NCI-H2196 (cell line): Measurements from ENCODE around the gene HIC1.

Experiments
- DNase-seq: peaks from one replicate; lab custom pipeline; 2025; ENCODE audit not compliant: unreplicated experiment; lab: John Stamatoyannopoulos, UW

The HIC1 gene

DNA sequence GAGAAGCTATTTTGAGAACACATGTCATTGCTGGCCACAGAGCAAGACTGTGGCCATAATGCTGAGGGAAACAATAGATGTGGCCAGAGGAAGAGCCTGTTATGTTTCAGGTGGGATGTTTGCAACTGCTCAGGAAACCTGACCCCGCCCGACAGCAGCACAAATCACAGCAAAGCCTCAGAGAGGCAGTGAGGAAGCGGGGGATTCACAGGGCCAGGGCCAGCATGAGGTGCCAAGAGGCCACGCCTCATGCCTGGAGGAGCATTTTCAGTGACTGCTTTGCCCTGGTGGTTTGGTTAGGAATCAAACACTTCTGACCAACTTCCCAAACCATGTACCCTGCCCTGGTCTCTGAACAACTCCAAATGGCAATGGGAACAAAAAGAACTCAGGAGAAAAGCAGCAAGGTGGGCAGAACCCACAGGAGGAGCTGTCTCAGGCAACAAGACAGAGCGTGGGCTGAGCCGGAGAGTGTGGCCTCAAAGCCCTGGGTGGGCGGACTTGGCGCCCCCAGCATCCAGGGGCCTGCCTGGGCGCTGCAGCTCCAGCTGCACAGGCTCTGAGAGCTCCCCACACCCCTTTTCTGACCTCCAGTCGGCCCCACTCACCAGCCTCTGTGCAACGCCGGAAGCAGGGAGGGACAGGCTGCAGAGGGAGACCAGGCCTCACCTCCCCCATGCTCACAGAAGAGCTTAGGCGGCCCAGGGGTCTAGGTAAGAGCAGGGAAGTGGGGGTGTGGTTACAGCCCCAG, 20.6 kb downstream of the HIC1 start:
- DNase-seq: no peak

DNA sequence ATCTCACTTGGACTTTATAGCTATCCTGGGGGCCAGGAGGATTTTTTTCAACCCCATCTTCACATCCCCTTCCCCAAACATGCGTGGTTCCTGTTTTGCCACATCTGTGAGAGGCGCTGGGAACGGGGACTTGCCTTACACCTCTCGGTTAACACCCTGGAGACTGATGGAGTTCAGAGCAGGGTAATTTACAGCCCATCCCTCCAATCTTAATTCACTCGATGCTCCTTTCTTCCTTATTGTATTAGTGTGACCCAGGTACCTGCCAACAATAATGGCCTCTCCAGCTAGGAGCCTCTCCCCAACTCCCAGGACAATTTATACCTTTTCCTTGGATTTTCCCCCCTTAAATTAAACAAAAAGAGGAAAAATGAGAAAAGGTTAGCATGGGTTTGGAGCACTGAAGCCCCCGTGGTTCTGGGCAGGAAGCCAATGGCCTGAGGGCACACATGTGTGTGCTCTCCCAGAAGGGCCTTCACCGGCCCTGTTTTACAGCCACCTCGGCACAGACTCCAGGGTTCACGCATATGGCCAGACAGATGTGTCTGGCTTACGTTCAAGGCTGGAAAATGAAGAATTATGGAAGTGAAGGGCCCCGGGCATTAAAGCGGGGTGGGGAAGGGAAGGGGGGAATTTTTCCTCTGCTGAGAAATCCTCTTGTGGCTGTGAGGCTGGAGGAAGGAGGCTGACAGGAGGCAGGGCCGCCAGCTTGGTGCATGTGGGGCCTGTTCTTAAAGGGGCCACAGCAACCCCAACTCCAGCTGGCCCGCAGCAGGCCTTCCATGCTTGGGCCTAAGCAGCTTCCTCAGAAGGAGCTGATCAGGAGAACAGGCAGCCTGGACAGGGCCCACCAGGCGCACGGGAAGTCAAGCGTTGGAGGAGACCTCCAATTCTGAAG, 21.4 kb downstream of the HIC1 start:
- DNase-seq: no peak

DNA sequence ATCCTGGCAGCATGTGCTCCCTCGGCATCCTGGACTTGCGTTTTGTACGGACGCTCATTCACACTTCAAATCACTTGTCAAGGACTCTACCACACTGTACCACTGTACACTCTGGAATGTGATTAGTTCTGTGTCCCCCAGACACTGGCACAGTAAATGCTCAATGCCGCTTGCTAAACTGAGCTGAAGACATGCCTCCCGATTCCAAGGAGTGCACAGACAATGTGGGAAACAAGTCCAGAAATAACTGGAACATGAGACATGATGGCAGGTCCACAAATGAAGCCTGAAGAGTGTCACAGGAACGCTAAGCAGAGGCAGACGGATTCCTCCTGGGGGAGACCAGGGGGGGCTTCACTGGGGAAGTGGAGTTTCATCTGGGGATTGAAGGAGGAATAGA, 22.1 kb downstream of the HIC1 start:
- DNase-seq: no peak

DNA sequence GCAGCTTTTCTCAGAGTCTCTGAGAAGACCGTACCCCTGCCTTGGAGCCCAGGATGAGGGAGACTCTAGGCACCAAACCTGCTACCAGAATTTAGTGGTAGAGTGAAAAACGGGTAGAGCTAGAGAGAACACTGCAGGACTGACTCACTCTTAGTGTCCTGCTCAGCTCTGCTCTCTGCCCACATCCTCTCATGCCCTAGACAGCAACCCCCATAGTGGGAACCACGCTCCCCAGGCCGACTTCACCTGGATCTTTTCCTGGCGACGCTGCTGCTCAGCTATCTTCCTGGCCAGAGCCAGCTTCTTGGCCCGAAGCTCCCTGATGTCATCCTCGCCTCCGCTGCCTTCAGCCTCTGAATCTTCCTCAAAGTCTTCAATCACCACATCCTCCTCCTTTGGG, 26.7 kb downstream of the HIC1 start:
- no peak for DNase-seq

DNA sequence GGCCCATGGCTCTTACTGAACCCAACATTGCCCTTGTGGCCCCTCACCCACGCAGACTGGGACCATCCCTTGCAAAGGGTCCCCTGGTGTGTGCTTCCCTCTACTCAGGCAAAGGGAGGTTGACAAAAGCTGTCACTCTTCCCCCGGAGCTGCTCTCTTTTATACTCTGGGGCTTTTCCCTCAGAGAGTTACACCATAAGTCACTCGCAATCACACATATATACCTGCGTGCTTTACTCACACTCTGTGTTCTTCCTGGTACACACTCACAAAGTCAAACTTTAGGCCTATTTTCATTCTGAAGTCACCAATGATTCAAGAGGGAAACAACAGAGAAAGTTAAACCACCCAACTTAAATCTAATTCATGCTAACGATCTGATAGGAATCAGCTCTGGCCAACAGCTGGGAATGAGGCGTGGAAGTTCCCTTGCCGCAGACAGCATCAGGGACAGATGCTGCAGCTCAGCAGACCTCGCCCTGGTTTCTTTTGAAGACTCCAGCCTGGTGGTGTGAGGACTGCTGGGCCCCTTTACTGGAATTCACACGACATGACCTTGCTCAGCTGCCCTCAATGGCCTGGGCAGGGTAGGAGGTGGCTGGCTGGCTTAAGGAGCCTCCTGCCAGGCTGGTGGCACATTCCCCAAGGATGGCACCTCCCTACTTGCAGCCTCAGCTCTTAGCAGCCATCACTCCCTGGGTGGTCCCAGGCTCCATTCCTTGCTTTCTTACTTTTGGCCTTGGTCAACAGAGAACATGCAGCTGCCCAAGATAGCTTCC, 27.3 kb downstream of the HIC1 start:
- DNase-seq: no peak

DNA sequence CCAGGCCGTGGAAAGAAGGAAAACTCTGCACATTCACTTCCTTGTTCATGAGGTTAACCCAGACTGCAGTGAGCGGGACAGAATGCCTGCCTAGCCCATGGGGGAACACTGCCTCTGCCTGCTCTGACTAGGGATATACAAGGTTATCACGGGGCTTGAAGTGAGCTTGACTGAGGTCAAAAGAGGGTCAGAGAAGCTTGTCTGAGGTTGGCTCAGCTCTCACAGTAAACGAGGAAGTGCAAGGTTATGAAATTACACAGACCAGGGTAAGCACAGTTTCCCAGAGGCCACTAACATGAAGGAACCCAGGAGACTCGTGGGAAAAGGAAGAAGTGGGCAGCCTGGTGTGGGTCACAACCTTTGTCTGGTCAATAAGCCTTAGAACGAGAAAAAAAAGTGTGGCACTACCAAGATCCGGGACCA, 28.7 kb downstream of the HIC1 start:
- peak; percentile 4 for DNase-seq

DNA sequence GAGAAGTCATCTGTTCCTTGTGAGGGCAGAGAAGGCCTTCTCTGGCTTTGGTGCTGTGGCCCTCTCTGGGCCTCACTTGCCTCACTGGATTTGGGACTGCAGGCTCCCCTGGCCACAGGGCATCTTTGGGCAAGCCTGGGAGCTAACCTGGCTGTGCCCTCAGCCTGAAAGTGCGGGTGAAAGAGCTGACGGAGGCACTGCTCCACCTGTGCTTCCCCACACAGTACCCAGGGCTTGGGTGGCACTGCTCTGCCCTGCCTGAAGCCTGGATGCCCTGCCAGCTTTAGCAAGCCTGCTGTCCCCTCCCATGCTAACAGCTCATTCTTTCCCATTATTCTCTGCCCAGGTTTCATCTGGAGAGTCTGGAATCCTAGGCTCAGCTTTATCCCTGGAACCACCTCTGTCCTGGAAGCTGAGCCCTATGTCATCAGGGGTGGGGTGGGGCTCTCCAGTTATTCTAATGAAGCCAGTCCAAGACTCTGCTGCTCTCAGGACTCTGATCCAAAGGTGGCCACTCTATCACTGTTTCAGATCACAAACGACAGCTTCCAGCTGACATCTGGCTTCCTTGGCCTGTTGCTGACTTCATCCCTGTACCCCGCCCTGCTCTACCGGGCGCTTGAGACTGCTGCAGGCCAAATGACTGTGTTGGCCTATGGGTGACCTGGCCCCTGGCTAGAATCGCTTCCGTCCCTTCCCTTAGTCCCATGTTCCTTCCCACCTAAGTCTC, 29.3 kb downstream of the HIC1 start:
- DNase-seq: no peak

DNA sequence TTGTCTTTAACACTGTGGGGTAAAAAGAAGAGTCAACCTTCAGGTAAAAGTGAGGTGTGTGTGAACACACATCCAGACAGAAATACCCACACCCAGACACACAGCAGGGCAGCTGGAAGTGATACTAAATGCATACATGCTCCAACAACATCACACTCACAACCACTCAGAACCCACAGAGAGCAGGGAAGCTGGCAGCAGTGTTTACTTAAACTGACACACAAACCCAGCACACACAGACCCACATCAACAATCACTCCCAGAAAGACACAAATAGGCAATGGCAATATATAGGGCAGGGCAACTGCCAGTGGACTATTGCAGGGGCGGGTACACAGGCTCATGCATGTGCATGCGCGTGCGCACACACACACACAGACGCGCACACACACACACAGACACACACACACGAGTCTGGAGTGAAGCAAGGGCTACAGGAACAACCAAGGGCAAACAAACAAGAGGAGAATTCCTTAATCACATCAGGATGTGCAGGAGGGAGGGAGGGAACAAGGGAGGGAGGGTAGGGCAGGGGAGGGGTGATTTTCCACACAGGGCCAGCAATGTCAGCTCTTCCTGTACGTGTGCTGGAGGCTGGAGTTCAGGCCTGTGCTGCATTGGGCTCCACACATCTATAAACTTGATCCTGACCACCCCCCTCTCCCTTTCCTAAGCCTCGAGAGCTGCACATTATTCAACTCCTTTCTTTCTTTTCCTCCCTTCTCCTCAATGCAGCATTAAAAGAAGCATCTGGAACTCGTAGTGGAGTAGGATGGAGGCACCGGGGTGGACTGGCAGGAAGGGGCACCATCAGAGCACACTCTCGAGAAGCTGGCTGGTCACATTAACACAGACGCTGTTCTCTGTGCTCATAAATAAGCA, 30.1 kb downstream of the HIC1 start:
- DNase-seq: no peak

DNA sequence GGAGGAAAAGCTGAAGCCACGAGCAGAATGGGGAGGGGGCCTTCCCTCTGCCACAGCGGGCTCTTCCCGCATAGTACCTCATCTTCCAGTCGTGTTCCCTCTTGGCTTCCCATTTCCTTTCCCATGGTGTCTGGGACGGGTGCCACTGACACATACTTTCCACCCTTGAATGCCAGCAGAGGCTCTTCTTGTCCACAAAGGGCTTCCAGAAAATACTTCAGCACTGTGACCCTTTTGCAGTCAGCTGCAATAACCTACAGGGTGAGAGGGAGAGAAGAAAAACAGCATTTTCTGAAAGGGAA, 30.7 kb downstream of the HIC1 start:
- no peak for DNase-seq

DNA sequence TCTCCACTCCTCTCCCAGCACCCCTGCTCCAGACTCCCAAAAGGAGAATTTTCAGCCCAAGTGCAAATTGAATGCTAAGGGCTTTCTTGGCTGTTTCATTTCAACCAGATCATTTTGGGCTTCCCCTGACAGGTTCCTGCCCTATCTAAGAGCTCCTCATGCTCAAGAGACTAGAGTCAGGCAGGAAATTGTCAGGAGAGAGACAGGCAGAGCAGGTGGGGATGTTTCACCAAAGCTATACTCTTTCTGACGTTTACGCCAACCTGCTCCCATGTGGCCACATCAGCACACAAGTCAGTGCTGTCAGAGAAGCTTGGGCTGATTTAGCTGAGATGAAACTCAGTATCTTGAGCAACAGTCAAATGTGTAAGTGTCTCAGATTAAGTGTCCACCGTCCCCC, 31.4 kb downstream of the HIC1 start:
- DNase-seq: no peak

DNA sequence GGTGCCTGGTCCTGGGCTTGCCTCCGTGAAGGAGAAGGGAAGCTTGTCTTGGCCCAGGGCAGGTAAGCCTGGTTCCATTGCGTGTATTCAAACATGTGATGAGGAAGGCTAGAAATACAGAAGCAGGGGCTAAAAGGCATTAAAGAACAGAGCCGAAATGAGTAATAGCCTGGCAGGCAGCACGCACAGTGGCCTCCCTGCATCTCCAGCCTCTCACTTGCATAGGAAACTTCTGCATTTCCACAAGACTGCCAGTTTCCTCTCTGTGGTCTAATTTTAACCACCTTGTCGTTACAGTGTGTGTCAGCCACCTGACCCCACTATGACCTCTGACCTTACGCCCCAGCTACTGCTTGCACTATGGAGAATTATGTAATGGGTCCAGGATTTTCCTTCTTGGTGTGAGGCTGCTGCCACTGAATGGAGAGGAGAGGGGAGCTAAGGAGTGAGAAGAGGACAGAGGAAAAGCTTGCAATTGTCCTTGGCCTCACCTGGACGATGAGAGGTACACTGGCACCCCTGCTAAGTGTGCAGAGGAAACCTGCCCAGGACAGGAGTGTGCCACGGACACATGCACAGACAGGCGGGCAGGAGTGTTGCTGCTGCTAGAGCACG, 32.8 kb downstream of the HIC1 start:
- DNase-seq: no peak

DNA sequence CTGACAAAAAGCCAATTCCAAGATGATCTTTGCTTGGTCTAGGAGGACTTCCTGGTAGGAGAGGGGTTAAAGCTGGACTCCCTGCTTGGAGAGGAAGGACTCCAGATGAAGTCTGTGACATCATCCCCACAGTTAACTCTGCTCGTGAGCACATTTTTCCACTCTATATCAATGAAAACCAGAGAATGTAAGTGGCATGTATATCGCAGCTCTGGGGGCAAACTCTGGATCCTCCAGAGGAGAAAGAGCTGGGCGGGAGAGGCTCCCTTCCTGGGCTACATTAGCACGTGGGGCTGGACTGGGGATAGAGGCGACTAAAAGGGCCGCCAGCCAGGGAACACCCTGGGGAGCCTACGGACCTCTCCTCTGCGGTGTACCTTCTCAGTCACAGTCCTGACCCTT, 34.1 kb downstream of the HIC1 start:
- no peak for DNase-seq

DNA sequence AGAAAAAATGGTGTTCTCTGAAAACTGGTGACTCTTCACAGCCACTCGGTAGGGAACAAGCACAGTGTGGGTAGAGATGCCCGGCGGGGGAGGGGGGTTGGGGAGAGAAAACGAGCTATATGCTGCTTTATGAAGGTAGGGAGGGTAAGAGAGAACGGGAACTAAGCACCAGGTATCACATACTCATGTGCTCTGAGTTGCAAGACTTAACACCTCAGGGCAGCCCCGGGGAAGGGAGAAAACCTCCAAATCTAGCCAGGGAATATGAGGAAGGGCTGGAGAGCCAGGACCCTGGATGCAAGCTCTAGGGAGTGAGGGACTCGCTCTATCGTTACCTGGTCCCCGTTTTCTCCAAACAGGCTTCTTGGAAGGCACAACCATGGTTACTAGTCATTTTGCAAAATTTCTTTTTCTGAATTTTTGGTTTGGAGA, 35.3 kb downstream of the HIC1 start:
- no peak for DNase-seq

DNA sequence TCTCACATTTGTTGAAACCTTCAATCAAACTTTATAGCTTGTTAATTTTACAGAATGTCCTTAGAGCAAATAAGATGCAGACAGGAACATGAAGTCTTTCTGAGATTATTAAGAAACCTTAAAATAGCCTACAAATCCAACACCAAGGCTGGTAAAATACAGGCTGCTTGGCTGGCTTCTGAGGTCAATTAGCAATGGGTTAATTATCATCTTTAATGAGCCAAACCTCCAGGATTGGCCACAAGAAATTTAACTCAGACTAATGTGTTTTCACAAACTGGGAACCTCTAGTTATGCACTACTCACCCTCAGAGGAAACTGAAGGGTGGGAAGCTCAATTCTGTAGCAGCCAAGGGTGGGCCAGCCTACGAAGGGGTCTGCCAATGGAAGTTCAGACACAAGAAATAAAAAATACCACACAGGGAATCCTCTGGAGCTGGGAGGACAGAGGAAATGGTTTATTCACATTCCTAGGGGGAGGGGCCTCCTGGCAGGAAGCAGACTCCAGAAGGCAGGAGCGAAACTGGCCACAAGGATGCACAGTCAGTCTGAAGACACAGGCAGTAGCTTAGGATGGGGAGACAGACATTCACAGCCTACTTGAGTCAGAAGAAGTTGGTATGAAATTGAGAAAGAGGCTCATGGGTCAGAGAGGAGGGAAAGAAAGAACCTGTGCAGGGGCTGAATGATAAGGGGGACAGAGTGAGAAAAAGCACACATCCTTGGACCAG, 36.1 kb downstream of the HIC1 start:
- no peak for DNase-seq

DNA sequence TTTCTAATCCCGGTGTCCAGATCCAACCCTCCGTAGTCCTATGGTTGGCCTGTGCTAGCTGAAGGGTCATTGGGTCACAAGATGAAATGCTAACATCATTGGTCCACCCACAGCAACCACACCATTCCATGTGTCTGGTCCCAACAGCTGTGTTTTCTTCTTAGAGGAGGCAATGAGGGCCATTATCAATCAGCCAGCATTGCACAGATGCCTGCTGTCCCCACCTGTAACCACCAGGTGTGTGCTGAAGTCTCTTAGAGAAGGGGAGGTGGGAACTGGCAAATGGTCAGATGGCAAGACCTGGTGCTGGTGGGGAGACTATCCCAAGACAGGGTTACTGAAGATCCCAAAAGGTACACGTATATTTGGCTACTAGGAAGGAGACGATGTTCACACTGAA, 37.4 kb downstream of the HIC1 start:
- no peak for DNase-seq

DNA sequence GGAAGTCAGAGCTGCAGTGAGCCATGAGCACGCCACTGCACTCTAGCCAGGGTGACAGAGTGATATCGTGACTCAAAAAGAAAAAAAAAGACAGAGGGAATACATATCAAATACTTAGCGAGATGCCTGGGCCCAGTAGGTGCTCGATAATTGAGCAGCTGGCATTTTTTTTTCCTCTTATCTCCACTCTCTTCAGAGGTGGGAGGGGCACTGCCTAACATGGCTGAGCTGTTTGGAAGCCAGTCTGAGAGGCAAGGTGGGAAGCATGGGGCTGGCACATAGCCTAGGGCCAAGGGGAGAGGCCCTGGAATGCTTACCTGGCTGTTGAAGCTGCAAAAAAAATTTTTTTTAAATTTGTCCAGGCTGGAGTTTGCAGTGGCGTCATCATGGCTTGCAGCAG, 38.4 kb downstream of the HIC1 start:
- DNase-seq: no peak

DNA sequence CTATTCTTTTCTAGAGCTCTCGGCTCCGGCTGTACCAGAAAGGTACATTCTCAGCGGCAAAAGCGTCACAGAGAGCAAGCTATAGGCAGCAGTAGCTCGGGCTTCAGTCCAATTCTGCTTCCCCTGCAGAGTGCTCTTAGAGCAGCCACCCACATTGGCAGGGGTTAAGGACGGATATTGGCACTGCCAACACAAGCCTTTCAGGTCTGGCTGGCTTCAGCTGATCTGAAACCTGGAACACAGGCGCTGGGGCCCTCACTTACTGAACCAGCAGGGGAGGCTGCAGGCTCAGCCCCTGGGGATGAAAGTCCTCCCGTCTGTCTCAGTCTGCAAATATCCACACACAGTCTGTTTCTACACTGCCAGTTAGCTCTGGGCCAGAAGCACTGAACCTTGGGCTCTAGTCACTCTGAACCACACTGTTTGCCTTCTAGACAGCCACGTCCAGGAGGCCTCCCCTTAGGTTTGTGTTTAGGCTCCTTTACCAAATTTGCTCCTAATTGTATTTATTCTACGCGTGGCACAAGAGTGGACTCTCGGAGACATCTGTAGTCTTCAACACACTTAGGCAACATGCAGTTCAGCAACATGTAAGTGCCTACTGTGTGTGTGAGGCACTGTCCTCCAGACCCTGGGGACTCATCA, 40.1 kb downstream of the HIC1 start:
- DNase-seq: peak; percentile 58

DNA sequence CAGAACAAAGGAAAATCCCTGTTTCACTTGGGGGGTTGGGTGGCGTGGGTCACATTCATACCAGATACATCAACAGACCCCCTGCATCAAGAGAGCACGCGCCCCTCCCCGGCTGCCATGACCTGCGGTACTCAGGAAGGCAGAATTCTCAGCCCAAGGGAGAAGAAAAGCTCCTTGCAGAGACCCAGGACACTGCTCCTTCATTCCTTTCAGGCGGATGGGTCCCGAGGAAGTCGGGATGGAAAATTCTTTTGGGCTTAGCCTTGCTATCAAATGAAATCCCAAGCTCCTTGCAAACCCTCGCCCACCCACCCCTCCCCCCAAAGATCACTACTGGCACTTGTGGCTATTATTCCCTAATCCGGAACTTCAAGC, 40.6 kb downstream of the HIC1 start:
- DNase-seq: no peak
